Loucy (cell line): ENCODE measurements around the gene PELO.

ENCODE experiments used
- H2AFZ ChIP-seq: fragments of 200-600 bp; sonication (generic); 2 replicates; pipeline ENCODE4 v1.6.0; 2016; ENCODE audit warnings: antibody characterized with exemption, mild to moderate bottlenecking, low read length, moderate library complexity
- H3F3A ChIP-seq: fragments of 200-600 bp; 2 replicates; pipeline ENCODE4 v1.6.0; 2016; ENCODE audit warnings: antibody characterized with exemption, low read depth, mild to moderate bottlenecking
- H3K27me3 ChIP-seq: fragments of 200-600 bp; sonication (generic); 2 replicates; pipeline ENCODE4 v1.6.1; 2014; ENCODE audit warnings: low read length, mild to moderate bottlenecking; ENCODE audit not compliant: insufficient read depth, poor library complexity, severe bottlenecking
- H3K36me3 ChIP-seq: fragments of 200-600 bp; sonication (generic); 2 replicates; pipeline ENCODE4 v1.6.1; 2016; ENCODE audit warnings: low read length; ENCODE audit not compliant: insufficient read depth
- H3K4me1 ChIP-seq: fragments of 200-600 bp; sonication (generic); 2 replicates; pipeline ENCODE4 v1.5.1; 2014; ENCODE audit warnings: low read length, mild to moderate bottlenecking; ENCODE audit not compliant: insufficient read depth, poor library complexity, severe bottlenecking
- H3K4me2 ChIP-seq: fragments of 200-600 bp; sonication (generic); 2 replicates; pipeline ENCODE4 v1.6.0; 2014; ENCODE audit warnings: antibody characterized with exemption, low read length, low read depth, mild to moderate bottlenecking; ENCODE audit not compliant: poor library complexity, severe bottlenecking
- H3K4me3 ChIP-seq: fragments of 200-600 bp; sonication (generic); 2 replicates; pipeline ENCODE4 v1.5.1; 2014; ENCODE audit warnings: low read length, mild to moderate bottlenecking, mixed read lengths; ENCODE audit not compliant: poor library complexity, severe bottlenecking
- H3K79me2 ChIP-seq: fragments of 200-600 bp; sonication (generic); 2 replicates; pipeline ENCODE4 v1.6.1; 2014; ENCODE audit warnings: low read length; ENCODE audit not compliant: insufficient read depth
- H3K9ac ChIP-seq: fragments of 200-600 bp; sonication (generic); 2 replicates; pipeline ENCODE4 v1.6.0; 2014; ENCODE audit warnings: mild to moderate bottlenecking, low read depth, low read length, moderate library complexity; ENCODE audit not compliant: poor library complexity, severe bottlenecking
- H3K9me2 ChIP-seq: fragments of 200-600 bp; sonication (generic); replicated peaks from 2 replicates; pipeline ENCODE4 v1.6.1; 2016; ENCODE audit warnings: low read depth, low read length, mixed read lengths
- H3K9me3 ChIP-seq: fragments of 200-600 bp; sonication (generic); 2 replicates; pipeline ENCODE4 v1.6.1; 2014; ENCODE audit warnings: mild to moderate bottlenecking, antibody characterized with exemption, low read length, low read depth; ENCODE audit not compliant: insufficient read depth
- H4K20me1 ChIP-seq: fragments of 200-600 bp; sonication (generic); 2 replicates; pipeline ENCODE4 v1.6.0; 2014; ENCODE audit warnings: antibody characterized with exemption, low read length, mild to moderate bottlenecking; ENCODE audit not compliant: insufficient read depth, poor library complexity, severe bottlenecking
- EZH2phosphoT487 ChIP-seq: fragments of 200-600 bp; IDR thresholded peaks from 2 replicates; pipeline ENCODE4 v1.6.1; 2018; ENCODE audit warnings: antibody characterized with exemption, mild to moderate bottlenecking, moderate library complexity, borderline replicate concordance
- TF ChIP-seq, protein P1 (sequence below): fragments of 200-600 bp; sonication (generic); conservative IDR thresholded peaks from 2 replicates; pipeline ENCODE4 v1.5.1; 2014; ENCODE audit warnings: mild to moderate bottlenecking, antibody characterized with exemption, low read length

The PELO gene

DNA sequence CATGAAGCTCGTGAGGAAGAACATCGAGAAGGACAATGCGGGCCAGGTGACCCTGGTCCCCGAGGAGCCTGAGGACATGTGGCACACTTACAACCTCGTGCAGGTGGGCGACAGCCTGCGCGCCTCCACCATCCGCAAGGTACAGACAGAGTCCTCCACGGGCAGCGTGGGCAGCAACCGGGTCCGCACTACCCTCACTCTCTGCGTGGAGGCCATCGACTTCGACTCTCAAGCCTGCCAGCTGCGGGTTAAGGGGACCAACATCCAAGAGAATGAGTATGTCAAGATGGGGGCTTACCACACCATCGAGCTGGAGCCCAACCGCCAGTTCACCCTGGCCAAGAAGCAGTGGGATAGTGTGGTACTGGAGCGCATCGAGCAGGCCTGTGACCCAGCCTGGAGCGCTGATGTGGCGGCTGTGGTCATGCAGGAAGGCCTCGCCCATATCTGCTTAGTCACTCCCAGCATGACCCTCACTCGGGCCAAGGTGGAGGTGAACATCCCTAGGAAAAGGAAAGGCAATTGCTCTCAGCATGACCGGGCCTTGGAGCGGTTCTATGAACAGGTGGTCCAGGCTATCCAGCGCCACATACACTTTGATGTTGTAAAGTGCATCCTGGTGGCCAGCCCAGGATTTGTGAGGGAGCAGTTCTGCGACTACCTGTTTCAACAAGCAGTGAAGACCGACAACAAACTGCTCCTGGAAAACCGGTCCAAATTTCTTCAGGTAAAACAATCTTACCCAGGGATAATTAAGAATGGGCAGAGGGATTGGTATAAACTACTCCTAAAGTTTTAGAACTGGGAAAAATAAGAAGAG is 12.9 kb downstream of the PELO start:
- Histone ChIP-seq H3K79me2 (peaks cover 68% of the 10 kb centered on the region), H3K36me3 (no peaks in the 10 kb centered on the region), H2AFZ (peak overlapping the region; percentile 97)

DNA sequence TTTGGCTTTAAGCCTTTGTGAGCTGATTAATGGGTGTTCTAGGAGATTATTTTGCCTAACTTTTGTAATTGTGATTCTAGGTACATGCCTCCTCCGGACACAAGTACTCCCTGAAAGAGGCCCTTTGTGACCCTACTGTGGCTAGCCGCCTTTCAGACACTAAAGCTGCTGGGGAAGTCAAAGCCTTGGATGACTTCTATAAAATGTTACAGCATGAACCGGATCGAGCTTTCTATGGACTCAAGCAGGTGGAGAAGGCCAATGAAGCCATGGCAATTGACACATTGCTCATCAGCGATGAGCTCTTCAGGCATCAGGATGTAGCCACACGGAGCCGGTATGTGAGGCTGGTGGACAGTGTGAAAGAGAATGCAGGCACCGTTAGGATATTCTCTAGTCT is 13.6 kb downstream of the PELO start:
- no peaks in the 10 kb centered on the region for H3K9me3 ChIP-seq
- H3K4me3 ChIP-seq = peak overlapping the region; percentile 92
- H2AFZ ChIP-seq = no peak overlapping the region
- peaks cover 56% of the 10 kb centered on the region for H3K4me1 ChIP-seq
- H3K9me2 ChIP-seq = no peaks in the 10 kb centered on the region
- peak overlapping the region; percentile 94 for H3K4me2 ChIP-seq
- peaks cover 4% of the 10 kb centered on the region for H3K27me3 ChIP-seq
- peaks cover 58% of the 10 kb centered on the region for H4K20me1 ChIP-seq
- no peaks in the 10 kb centered on the region for H3F3A ChIP-seq
- H3K79me2 ChIP-seq = peaks cover 69% of the 10 kb centered on the region
- H3K36me3 ChIP-seq = no peaks in the 10 kb centered on the region
- H3K9ac ChIP-seq = peak overlapping the region; percentile 92
- no peak for TF ChIP-seq EZH2phosphoT487
- TF ChIP-seq, protein P1, sequence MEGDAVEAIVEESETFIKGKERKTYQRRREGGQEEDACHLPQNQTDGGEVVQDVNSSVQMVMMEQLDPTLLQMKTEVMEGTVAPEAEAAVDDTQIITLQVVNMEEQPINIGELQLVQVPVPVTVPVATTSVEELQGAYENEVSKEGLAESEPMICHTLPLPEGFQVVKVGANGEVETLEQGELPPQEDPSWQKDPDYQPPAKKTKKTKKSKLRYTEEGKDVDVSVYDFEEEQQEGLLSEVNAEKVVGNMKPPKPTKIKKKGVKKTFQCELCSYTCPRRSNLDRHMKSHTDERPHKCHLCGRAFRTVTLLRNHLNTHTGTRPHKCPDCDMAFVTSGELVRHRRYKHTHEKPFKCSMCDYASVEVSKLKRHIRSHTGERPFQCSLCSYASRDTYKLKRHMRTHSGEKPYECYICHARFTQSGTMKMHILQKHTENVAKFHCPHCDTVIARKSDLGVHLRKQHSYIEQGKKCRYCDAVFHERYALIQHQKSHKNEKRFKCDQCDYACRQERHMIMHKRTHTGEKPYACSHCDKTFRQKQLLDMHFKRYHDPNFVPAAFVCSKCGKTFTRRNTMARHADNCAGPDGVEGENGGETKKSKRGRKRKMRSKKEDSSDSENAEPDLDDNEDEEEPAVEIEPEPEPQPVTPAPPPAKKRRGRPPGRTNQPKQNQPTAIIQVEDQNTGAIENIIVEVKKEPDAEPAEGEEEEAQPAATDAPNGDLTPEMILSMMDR = no peak

More for the DNA sequence above, 12.9 kb downstream of the PELO start:
- Histone ChIP-seq H3K4me1 (peaks cover 56% of the 10 kb centered on the region), H3F3A (no peaks in the 10 kb centered on the region), H4K20me1 (peaks cover 53% of the 10 kb centered on the region), H3K4me3 (peak overlapping the region; percentile 92), H3K4me2 (peak overlapping the region; percentile 94), H3K27me3 (peaks cover 4% of the 10 kb centered on the region), H3K9me3 (no peaks in the 10 kb centered on the region), H3K9me2 (no peaks in the 10 kb centered on the region), H3K9ac (peak overlapping the region; percentile 92)
- TF ChIP-seq, protein P1 = no peak
- TF ChIP-seq EZH2phosphoT487 = no peak

DNA sequence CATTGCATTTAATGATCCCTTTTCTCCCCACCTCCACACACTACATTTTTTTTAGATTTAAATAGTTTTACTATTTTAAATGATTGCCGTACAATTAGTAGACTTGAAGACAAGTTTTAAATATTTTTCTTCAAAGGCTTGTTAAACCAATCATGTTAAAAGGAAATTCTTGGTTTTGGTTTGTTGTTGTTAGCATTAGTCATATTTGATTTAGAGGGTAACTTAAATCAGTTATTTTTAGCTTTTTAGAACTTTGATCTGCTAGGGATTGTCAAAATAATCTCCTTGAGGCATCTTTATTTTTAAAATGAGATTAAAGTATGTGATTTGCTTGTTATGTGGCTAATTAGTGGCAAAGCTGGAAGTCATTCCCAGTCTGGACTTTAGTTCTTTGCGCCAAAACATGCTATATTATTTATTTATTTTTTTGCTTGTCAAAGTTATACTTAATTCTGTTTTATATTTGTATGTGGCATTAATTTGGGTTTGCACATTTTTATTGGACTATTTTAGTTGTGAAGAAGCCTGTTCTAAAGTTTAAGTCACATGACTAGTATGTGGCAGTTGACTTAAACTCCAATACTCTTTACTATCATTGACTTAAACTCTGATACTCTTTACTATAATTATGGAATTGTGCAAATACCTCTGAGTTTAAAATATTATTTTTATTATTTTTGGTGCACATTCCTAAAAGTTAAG is 14.7 kb downstream of the PELO start:
- Histone ChIP-seq H3K4me3 (peak overlapping the region; percentile 92), H3K4me1 (peaks cover 57% of the 10 kb centered on the region), H3K79me2 (peaks cover 69% of the 10 kb centered on the region), H3K27me3 (peaks cover 4% of the 10 kb centered on the region), H3F3A (no peaks in the 10 kb centered on the region), H3K9me2 (no peaks in the 10 kb centered on the region), H4K20me1 (peaks cover 58% of the 10 kb centered on the region), H3K9ac (peak overlapping the region; percentile 92), H3K36me3 (no peaks in the 10 kb centered on the region), H2AFZ (no peak overlapping the region), H3K9me3 (no peaks in the 10 kb centered on the region), H3K4me2 (peak overlapping the region; percentile 94)
- TF ChIP-seq, protein P1 = no peak
- TF ChIP-seq EZH2phosphoT487 = no peak
